Stimulated activated memory B cell treated with anti-CD40 and anti-IgM and Interleukin-4, amounts not matched to agents 10 μg/mL and 1 μg/mL and 100 μg/mL, for 72 hours (primary cell): Measurements from ENCODE around the gene ZNF343.

Experiments
- ATAC-seq: fragments of 150-1000 bp; cut with Tn5 transposase; 2 replicates; pipeline ENCODE4 v1.10.0; 2021
- H3K27ac Mint-ChIP-seq: one replicate; pipeline ENCODE4 v1.8.0; 2022; ENCODE audit warnings: mild to moderate bottlenecking, mixed read lengths
- H3K27me3 Mint-ChIP-seq: one replicate; pipeline ENCODE4 v1.8.0; 2022; ENCODE audit warnings: mixed read lengths
- H3K36me3 Mint-ChIP-seq: one replicate; pipeline ENCODE4 v1.8.0; 2022; ENCODE audit warnings: mixed read lengths
- H3K4me1 Mint-ChIP-seq: one replicate; pipeline ENCODE4 v1.8.0; 2022; ENCODE audit warnings: mixed read lengths
- H3K4me3 Mint-ChIP-seq: one replicate; pipeline ENCODE4 v1.8.0; 2022; ENCODE audit warnings: mild to moderate bottlenecking, moderate library complexity, mixed read lengths
- H3K9me3 Mint-ChIP-seq: one replicate; pipeline ENCODE4 v1.8.0; 2022; ENCODE audit warnings: mixed read lengths

The ZNF343 gene

GRCh38 chr20:2508631-2509467, at the start of gene ZNF343:
Gene ZNF343 (minus strand): TSS chr20:2508915. CDS start chr20:2493895, 15,020 bp downstream.
- peaks cover 3% of the 10 kb centered on the region for H3K36me3 Mint-ChIP-seq
- no peaks in the 10 kb centered on the region for H3K27me3 Mint-ChIP-seq
- H3K4me3 Mint-ChIP-seq, result peak within 1 kb of the TSS; percentile 99
- peak; percentile 98 for ATAC-seq
- H3K27ac Mint-ChIP-seq, result peak within 1 kb of the TSS; percentile 96
- peaks cover 18% of the 10 kb centered on the region for H3K4me1 Mint-ChIP-seq
- H3K9me3 Mint-ChIP-seq, result no peaks in the 10 kb centered on the region

GRCh38 chr20:2557873-2558580, 49.3 kb upstream of the ZNF343 start:
- no peaks in the 10 kb centered on the region for H3K9me3 Mint-ChIP-seq
- H3K27me3 Mint-ChIP-seq, result peaks cover 68% of the 10 kb centered on the region
- H3K4me1 Mint-ChIP-seq, result no peaks in the 10 kb centered on the region
- H3K27ac Mint-ChIP-seq, result no peak overlapping the region
- no peak for ATAC-seq
- H3K4me3 Mint-ChIP-seq, result no peak overlapping the region
- no peaks in the 10 kb centered on the region for H3K36me3 Mint-ChIP-seq

- Mint-ChIP-seq H3K4me3 (no peak overlapping the region), H3K27me3 (peaks cover 29% of the 10 kb centered on the region), H3K9me3 (no peaks in the 10 kb centered on the region), H3K4me1 (peaks cover 6% of the 10 kb centered on the region), H3K27ac (no peak overlapping the region), H3K36me3 (no peaks in the 10 kb centered on the region)
- ATAC-seq, result no peak
Observed at GRCh38 chr20:2545594-2545993, 36.9 kb upstream of the ZNF343 start.

- Mint-ChIP-seq H3K36me3 (no peaks in the 10 kb centered on the region), H3K4me3 (no peak overlapping the region), H3K4me1 (peaks cover 6% of the 10 kb centered on the region), H3K9me3 (no peaks in the 10 kb centered on the region), H3K27ac (no peak overlapping the region), H3K27me3 (peaks cover 37% of the 10 kb centered on the region)
- no peak for ATAC-seq
Observed at GRCh38 chr20:2544211-2544610, 35.5 kb upstream of the ZNF343 start.

GRCh38 chr20:2542361-2542760, 33.6 kb upstream of the ZNF343 start:
- no peaks in the 10 kb centered on the region for H3K9me3 Mint-ChIP-seq
- H3K4me1 Mint-ChIP-seq, result peaks cover 6% of the 10 kb centered on the region
- no peaks in the 10 kb centered on the region for H3K36me3 Mint-ChIP-seq
- H3K4me3 Mint-ChIP-seq, result no peak overlapping the region
- ATAC-seq, result no peak
- peaks cover 56% of the 10 kb centered on the region for H3K27me3 Mint-ChIP-seq
- no peak overlapping the region for H3K27ac Mint-ChIP-seq

- H3K4me1 Mint-ChIP-seq, result peaks cover 6% of the 10 kb centered on the region
- no peak for ATAC-seq
- H3K27ac Mint-ChIP-seq, result no peak overlapping the region
- peaks cover 60% of the 10 kb centered on the region for H3K27me3 Mint-ChIP-seq
- H3K9me3 Mint-ChIP-seq, result no peaks in the 10 kb centered on the region
- H3K36me3 Mint-ChIP-seq, result no peaks in the 10 kb centered on the region
- H3K4me3 Mint-ChIP-seq, result no peak overlapping the region
Observed at GRCh38 chr20:2541940-2542339, 33.2 kb upstream of the ZNF343 start.

DNA sequence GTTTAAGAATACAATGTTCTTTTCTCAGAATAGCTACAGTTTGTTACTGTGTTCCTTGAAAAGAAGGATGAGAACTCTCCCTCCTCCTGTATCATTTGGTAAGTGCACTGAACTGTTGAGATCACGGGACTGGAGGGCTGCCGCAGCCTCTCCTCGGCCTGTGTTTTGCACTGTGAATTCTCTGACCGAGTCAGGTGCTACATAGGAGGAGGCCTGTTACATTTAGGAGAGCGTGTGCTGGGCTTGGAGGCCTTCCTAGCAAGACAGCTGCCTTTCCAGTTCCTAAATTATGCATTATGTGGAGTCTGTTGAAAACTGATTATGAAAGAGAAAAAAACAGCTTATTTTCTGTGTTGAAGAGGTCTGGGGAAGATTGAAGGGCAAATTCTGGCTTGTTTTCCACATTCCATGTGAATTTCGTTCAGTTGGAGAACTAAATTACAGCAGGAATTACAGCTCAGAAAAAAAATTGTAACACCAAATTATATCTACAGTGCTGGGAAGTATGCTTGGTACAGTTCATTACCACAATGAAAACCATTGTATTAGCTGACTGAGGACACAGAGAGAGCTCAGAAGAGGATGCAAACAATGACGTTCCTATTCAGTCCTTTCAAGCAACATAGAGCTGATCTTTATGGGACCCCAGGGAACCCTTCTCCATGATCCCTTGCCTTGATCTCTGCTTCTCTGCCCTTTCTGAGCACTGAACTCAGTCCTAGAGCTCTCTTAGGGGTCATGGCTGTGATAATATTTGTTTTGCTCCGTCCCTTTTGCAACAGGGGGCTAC, 30.4 kb upstream of the ZNF343 start:
- Mint-ChIP-seq H3K4me3 (no peak overlapping the region), H3K27me3 (peaks cover 66% of the 10 kb centered on the region), H3K36me3 (no peaks in the 10 kb centered on the region), H3K27ac (no peak overlapping the region), H3K4me1 (no peaks in the 10 kb centered on the region), H3K9me3 (no peaks in the 10 kb centered on the region)
- no peak for ATAC-seq

- H3K4me3 Mint-ChIP-seq, result no peak overlapping the region
- no peaks in the 10 kb centered on the region for H3K36me3 Mint-ChIP-seq
- peaks cover 74% of the 10 kb centered on the region for H3K27me3 Mint-ChIP-seq
- H3K4me1 Mint-ChIP-seq, result no peaks in the 10 kb centered on the region
- ATAC-seq, result no peak
- no peak overlapping the region for H3K27ac Mint-ChIP-seq
- no peaks in the 10 kb centered on the region for H3K9me3 Mint-ChIP-seq
Observed at GRCh38 chr20:2538356-2538755, 29.6 kb upstream of the ZNF343 start.

DNA sequence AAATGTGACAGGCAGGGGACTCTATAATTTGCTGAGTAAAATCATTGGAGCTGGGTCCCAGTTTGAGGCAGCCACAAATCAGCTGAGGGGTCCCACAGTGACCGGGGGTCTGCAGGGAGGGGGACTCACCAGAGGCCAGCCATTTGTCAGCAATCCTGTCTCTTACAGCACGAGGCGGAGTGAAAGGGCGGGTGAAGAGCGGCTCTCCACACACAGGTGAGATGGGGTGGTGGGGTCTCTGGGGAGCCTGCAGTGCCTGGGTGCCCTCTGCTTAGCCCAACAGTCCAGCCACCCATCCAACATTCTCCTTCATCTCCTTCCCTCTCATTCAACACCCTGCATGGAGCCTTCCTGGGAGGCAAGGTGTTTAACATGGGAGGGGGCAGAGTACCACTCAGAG, 28.4 kb upstream of the ZNF343 start:
- H3K36me3 Mint-ChIP-seq, result no peaks in the 10 kb centered on the region
- H3K27ac Mint-ChIP-seq, result no peak overlapping the region
- H3K9me3 Mint-ChIP-seq, result no peaks in the 10 kb centered on the region
- H3K4me1 Mint-ChIP-seq, result no peaks in the 10 kb centered on the region
- no peak for ATAC-seq
- H3K27me3 Mint-ChIP-seq, result peaks cover 70% of the 10 kb centered on the region
- no peak overlapping the region for H3K4me3 Mint-ChIP-seq

DNA sequence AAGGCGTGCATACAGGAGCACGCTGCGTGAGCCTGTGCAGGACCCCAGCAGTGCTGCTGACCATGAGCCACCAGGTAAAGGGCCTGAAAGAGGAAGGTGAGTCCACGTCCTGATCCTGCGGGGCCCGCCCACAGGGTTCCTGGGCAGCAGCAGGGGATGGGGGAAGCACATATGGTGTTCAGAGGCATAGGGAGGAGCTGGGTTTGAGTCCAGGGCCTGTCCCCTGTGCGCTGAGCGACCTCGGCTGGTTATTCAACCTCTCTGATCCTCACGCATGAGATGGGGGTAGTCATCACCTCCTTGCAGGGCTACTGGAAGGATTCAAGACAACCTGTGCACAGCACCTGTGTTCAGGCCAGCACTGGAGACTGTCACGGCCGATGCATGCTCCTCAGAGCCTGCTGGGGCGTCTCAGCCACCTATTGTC, 27.9 kb upstream of the ZNF343 start, which contains the start of gene TMC2:
Gene TMC2, plus strand, starts transcription at position 14 of the 427 bp plus-strand sequence. Its CDS starts 49 bp downstream, at position 63.
- H3K9me3 Mint-ChIP-seq, result no peaks in the 10 kb centered on the region
- H3K27ac Mint-ChIP-seq, result no peak within 1 kb of the TSS
- no peak within 1 kb of the TSS for H3K4me3 Mint-ChIP-seq
- H3K4me1 Mint-ChIP-seq, result no peaks in the 10 kb centered on the region
- no peak for ATAC-seq
- no peaks in the 10 kb centered on the region for H3K36me3 Mint-ChIP-seq
- peaks cover 64% of the 10 kb centered on the region for H3K27me3 Mint-ChIP-seq

GRCh38 chr20:2535711-2536559, 27.2 kb upstream of the ZNF343 start:
- Mint-ChIP-seq H3K27ac (no peak overlapping the region), H3K4me1 (no peaks in the 10 kb centered on the region), H3K27me3 (peaks cover 58% of the 10 kb centered on the region), H3K4me3 (no peak overlapping the region), H3K36me3 (no peaks in the 10 kb centered on the region), H3K9me3 (no peaks in the 10 kb centered on the region)
- no peak for ATAC-seq

GRCh38 chr20:2533118-2533517, 24.4 kb upstream of the ZNF343 start:
- peaks cover 35% of the 10 kb centered on the region for H3K27me3 Mint-ChIP-seq
- no peaks in the 10 kb centered on the region for H3K9me3 Mint-ChIP-seq
- H3K27ac Mint-ChIP-seq, result no peak overlapping the region
- H3K4me1 Mint-ChIP-seq, result peaks cover 9% of the 10 kb centered on the region
- H3K4me3 Mint-ChIP-seq, result no peak overlapping the region
- H3K36me3 Mint-ChIP-seq, result no peaks in the 10 kb centered on the region
- no peak for ATAC-seq

GRCh38 chr20:2528671-2529271, 20.1 kb upstream of the ZNF343 start:
- Mint-ChIP-seq H3K4me1 (peaks cover 28% of the 10 kb centered on the region), H3K27ac (no peak overlapping the region), H3K4me3 (no peak overlapping the region), H3K36me3 (no peaks in the 10 kb centered on the region), H3K9me3 (no peaks in the 10 kb centered on the region), H3K27me3 (peaks cover 4% of the 10 kb centered on the region)
- no peak for ATAC-seq

DNA sequence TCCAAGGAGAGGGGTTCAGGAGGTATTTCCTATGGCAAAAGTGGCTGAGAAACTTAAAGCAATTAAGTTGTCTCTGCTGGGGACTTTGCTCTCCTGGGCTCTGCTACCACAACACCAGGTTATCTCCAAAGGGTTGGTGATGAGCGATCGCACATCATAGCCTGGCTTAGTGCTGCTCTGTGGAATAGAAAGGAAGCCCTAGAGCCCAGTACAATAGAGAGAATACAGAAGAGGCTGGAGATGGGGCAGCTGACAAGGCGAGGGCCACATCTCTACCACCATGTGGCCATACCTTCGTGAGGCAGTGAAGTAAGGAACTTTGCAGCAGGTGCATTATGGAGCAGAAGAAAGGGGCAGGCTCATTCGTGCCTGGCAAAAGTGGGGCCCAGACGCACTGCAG, 19.0 kb upstream of the ZNF343 start:
- Mint-ChIP-seq H3K4me3 (no peak overlapping the region), H3K27me3 (no peaks in the 10 kb centered on the region), H3K27ac (no peak overlapping the region), H3K4me1 (peaks cover 28% of the 10 kb centered on the region), H3K36me3 (no peaks in the 10 kb centered on the region), H3K9me3 (no peaks in the 10 kb centered on the region)
- no peak for ATAC-seq
